ENCODE measurements around the gene ZEB2.

The ZEB2 gene

DNA sequence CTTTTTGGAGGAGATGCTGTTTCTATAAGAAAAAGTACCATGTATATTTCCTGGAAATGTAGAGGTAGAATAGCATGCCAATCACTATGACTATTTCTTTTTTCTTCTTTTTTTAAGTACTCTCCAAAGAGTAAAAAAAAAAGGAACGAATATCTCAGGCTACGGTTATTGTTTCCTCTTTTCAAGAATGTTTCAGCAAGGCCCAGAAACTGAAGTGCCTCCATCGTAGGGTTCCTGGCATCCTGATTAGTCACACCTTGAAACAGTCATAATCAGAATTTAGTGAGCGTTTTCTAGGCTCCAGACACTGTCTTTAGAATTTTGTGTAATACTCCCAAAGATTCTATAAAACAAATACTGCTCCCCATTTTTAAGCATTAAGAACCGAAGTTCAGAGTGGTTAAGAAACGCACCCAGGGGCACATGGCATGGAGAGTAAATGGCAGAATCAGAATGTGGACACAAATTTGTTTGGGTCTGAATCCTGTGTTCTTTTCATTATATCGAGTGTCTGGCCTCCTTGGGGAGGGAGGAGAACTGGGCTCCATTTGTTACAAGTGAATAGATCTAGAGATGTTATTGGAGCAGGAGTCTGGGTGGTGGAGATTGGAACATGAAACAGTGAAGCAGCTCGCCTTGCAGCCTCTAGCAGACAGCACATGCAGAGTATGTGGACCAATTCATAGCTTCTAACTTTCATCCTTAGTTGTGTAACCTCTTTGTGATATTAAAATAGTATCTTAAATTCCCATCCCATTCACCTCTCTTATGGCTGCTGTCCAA lies 26.7 kb downstream of the ZEB2 start:
- no peak for DNase-seq

DNA sequence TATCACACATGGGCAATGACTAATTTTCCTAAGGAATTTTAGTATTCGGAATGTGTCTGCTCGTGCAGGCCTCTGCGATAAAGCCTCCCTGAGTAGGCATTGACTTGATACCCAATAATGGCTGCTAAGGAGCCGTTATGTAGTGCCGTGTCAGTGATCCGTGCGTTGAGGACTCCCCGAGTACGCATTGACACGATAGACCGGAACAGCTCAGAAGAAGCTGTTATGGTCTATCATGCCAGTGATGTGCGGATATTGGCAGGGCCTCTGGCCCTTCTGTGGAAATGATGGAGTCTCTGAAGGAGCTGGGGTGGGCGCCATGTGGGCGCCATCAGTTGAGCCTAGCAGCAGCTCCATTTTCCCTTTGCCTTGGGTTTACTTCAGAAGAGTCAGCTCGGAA lies 29.1 kb downstream of the ZEB2 start:
- DNase-seq = no peak

DNA sequence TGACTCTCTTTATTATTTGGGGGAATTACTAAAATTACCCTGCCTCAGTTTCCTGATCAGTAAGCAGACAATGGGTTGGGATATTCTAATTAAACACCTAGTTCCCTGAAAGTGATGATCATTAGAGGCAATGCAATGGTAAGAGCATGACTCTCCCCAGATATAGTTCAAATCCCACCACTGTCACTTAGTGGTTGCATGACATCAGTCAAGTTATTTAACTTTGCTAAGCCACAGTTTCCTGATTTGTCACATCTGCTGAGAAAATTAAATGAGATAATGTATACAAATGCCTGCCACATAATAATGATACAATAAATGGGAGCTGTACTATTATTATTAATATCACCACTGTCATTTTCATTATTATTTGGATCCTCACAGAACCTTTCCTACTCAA lies 29.9 kb downstream of the ZEB2 start:
- no peak for DNase-seq

- DNase-seq = peak; percentile 95
These were observed 30.5 kb downstream of the ZEB2 start for GRCh38 chr2:144489315-144489916.

DNA sequence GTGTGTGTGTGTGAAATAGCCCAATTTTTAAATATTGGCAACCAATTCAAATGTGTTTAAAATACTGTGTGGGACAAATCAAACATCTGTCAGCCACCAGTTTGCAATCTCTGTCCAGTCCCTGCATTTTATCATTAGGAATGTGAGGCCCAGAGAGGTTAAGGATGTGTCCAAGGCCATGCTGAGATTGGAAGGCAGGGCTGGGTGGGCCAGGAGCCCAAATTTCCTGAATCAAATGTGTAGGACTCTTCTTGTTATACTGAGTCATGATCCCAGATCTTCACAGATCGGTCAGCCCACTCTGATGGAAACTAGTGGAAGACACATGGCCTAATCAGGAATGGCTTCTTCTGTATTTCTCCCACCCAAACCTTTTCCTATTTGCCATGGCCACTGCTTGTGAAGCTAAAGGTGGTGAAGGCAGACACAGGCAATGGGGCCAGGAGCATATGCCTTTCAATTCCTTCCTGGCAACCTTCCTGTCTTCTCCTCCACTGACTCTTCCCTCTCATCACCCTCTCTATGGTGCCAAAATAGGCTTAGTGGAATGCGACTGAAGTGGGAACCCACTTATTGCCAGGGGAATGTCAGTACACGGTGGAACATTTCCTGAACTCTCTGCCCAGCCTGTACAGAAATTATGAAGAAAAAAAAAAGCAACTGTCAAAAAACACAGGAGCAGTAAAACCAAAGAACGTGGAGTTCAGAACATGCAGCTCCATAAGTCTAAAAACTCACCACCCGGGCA lies 35.5 kb downstream of the ZEB2 start:
- no peak for DNase-seq

GRCh38 chr2:144481666-144482065 lies 38.3 kb downstream of the ZEB2 start:
- no peak for DNase-seq

GRCh38 chr2:144481109-144481508 lies 38.8 kb downstream of the ZEB2 start:
- DNase-seq = no peak

DNA sequence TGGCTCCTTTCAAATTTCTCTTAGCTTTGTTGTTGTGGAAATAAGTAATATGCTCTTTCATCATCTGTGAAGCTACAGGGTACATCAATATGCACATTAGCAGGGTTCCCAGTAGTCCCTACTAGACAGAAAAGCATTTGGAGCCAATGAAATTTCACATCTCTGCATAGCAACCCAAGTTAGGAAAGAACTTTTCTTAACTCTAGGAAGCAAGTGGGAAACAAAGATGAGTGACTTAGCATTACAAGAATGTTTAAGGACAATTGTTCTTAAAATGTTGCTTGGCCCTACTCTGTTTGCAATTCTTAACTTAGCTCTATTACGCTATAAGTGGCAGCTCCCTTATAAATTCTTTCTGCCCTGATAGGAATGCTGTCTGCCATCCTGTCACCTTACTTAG lies 39.6 kb downstream of the ZEB2 start:
- DNase-seq = no peak

GRCh38 chr2:144479659-144480058 lies 40.3 kb downstream of the ZEB2 start:
- DNase-seq = no peak

- no peak for DNase-seq
These were observed 40.8 kb downstream of the ZEB2 start for GRCh38 chr2:144479138-144479537.

- no peak for DNase-seq
These were observed 42.0 kb downstream of the ZEB2 start for GRCh38 chr2:144477957-144478311.

DNA sequence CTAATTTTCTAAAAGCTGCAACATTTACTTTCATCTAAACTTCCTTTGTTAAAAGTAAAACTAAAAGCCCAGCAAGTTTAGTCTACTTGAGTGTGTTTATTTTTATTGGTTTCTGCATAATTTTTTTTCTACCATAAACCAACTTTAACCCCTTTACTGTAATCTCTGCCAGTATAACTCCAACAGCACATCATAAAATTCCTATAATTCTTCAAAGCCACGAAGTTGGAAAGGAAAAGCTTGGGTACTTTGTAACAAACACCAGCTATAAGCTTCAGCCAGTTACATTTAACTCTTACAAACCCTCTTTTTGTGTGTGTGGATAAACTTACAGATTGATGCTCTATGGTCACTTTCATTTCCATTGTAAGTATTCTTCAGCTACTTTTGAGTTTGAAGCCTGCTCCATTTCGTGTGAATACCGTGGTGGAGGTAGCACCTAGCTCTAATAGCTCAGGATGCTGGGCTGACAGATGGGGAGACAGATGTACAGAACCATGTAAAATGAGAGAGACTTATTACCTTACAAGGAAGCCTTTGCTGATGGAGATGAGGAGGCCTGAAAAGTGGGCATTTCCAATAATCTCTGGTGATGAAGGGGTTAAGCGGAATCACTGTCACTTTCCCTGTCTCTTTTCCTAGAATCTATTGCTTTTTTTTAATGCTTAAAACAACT lies 42.5 kb downstream of the ZEB2 start:
- DNase-seq = peak; percentile 99

GRCh38 chr2:144476682-144477081 lies 43.2 kb downstream of the ZEB2 start:
- DNase-seq = no peak

- DNase-seq = no peak
These were observed 44.2 kb downstream of the ZEB2 start for GRCh38 chr2:144475569-144476275.

- peak; percentile 19 for DNase-seq
These were observed 44.9 kb downstream of the ZEB2 start for GRCh38 chr2:144475044-144475443.

GRCh38 chr2:144474017-144474416 lies 45.9 kb downstream of the ZEB2 start:
- DNase-seq = no peak

DNA sequence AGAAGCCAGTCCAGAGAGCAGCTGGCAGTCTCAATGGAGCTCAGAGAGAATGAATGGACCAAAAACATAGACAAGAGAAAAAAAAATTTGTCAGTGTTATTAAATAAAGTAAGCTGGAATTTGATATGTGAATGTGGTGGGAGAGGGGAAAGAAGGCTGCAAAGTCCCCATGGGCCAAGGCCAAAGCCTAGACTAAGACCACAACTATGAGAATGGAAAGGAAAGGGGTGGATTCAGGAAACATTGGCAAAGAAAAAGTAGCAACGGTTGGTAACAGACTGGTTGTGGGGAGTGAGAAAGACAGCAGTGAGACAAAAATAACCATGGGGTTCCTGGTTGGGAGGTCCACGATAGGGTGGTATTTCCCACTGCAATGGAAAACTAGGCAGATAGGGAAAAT lies 47.0 kb downstream of the ZEB2 start:
- no peak for DNase-seq

DNA sequence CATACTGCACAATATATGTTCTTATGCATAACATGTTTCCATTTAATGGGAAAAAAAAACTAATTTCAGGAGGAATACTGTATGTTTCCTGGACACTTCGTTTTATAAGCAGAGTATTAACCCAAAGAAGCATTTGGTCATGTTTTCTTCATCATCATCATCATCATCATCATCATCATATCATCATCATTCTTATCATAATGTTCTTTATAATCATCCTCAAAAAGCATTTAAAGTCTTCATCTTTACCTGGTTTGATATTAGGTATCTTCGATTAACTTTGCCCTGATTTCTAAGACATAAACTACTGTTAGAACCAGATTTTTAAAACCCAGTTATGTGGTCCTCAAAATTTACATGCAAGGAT lies 47.9 kb downstream of the ZEB2 start:
- no peak for DNase-seq

- no peak for DNase-seq
These were observed 48.4 kb downstream of the ZEB2 start for GRCh38 chr2:144471305-144472045.

- no peak for DNase-seq
These were observed 49.1 kb downstream of the ZEB2 start for GRCh38 chr2:144470816-144471215.

GRCh38 chr2:144470334-144470733 lies 49.6 kb downstream of the ZEB2 start:
- DNase-seq = no peak

- DNase-seq = no peak
These were observed 50.1 kb downstream of the ZEB2 start for GRCh38 chr2:144469798-144470197.
